Heart left ventricle (tissue), 16 donors: ENCODE measurements around the gene HOXA2. TPM values are rescaled to one million over a fixed set of nuclear protein-coding genes. Genes with fewer than 3 reads are reported as not detected.
A peak's percentile ranks its signal among the peaks of the same experiment; 100 is the strongest.

Source experiments
- ATAC-seq, 4 donors: fragments of 200-7000 bp; cut with Tn5 transposase; one replicate each; pipeline ENCODE4 v1.9.1; 2020 to 2022; ENCODE audit warnings: moderate library complexity in 4 of 4, mild to moderate bottlenecking in 3 of 4, moderate number of reproducible peaks in 1 of 4
- DNase-seq, 5 donors: peaks; one replicate each; pipeline ENCODE4 v3.0.0-alpha.2; 2020
- H3K27ac ChIP-seq, 12 donors: fragments of 200-600 bp; sonication (generic) in 4 of 12; one replicate each; pipeline versions ENCODE4 v1.5.0 to v1.8.0; 2016 to 2022; ENCODE audit warnings: mild to moderate bottlenecking in 2 of 12
- H3K27me3 ChIP-seq, 9 donors: fragments of 200-600 bp; sonication (generic) in 2 of 9; one replicate each; pipeline versions ENCODE4 v1.5.1 to v1.8.0; 2016 to 2022; ENCODE audit warnings: mild to moderate bottlenecking in 3 of 9
- H3K36me3 ChIP-seq, 9 donors: fragments of 200-600 bp; sonication (generic) in 2 of 9; one replicate each; pipeline versions ENCODE4 v1.5.0 to v1.8.0; 2018 to 2022; ENCODE audit warnings: mild to moderate bottlenecking in 2 of 9
- H3K4me1 ChIP-seq, 12 donors: fragments of 200-600 bp; sonication (generic) in 4 of 12; one replicate each; pipeline versions ENCODE4 v1.5.0 to v1.8.0; 2016 to 2022; ENCODE audit warnings: mild to moderate bottlenecking in 3 of 12
- H3K4me3 ChIP-seq, 12 donors: fragments of 200-600 bp; sonication (generic) in 4 of 12; one replicate each; pipeline versions ENCODE4 v1.5.0 to v1.8.0; 2017 to 2022; ENCODE audit warnings: mild to moderate bottlenecking in 9 of 12, moderate library complexity in 4 of 12
- H3K9me3 ChIP-seq, 12 donors: fragments of 200-600 bp; sonication (generic) in 4 of 12; one replicate each; pipeline versions ENCODE4 v1.5.0 to v1.8.0; 2016 to 2022; ENCODE audit warnings: mild to moderate bottlenecking in 1 of 12
- CTCF ChIP-seq, 12 donors: fragments of 200-600 bp; sonication (generic) in 4 of 12; IDR thresholded peaks; one replicate each; pipeline versions ENCODE4 v1.5.0 to v1.8.0; 2018 to 2022; ENCODE audit warnings: antibody characterized with exemption in 12 of 12, mild to moderate bottlenecking in 5 of 12
- POLR2A ChIP-seq, 2 donors: fragments of 450-650 bp; IDR thresholded peaks; one replicate each; pipeline ENCODE4 v1.6.1; 2017; ENCODE audit warnings: antibody characterized with exemption in 2 of 2, mild to moderate bottlenecking in 2 of 2, moderate library complexity in 2 of 2
- WGBS, 4 donors: extraction: QIAGEN DNeasy Blood & Tissue Kit in 2 of 4; methylation state at CpG; one replicate each; pipeline versions ENCODE4 v1.1.5 to v1.1.7; 2013 to 2018; 5-methylcytosine and 5-hydroxymethylcytosine counted together
- intact Hi-C, 10 donors: fragments of 100-400 bp; cut with DNase I; formaldehyde crosslinking; loops; one replicate each; pipeline versions ENCODE4 v1.11.1 to v1.14.2; 2022
- polyA plus RNA-seq, 2 donors: library from polyadenylated mRNA; stranded (reverse); fragments of 200-250 nt; gene quantifications; one replicate each; pipeline ENCODE4 v1.2.3, GENCODE V29; 2013
- total RNA-seq, 9 donors: library from RNA; depleted of rRNA in 2 of 9; stranded (reverse); fragments of >200 nt in 2 of 9; fragmentation: NEBNext Ultra II Directional in 3 of 9; extraction: Animal tissue kit (Norgen Biotek cat#: 25700) in 3 of 9; gene quantifications; one replicate each; pipeline versions ENCODE4 v1.1.0 to v1.2.4, GENCODE V29; 2016 to 2023
- donor health status: ischemic (EF 13 %, LVEDD 7.1; RV severe dilation, severe dysfunction).
- donor health status: healthy with polysubstance abuse.
- donor health status: DM: no; HTN: yes; CAD: no.
- donor health status: DM: no; HTN: no; CAD: no.
- donor health status: ischemic (EF 25% LVEDD 6.9; RV normal size, moderate dysfunction).
- donor health status: ischemic (EF 25% LVEDD 5.7; RV mildly dilated, moderate dysfunction).
- donor health status: healthy.
- donor health status: DM: yes; HTN: yes; CAD: no.
- donor health status: ischemic (EF 35%, LVEDD 5.7; RV mildly dilated, moderate dysfunction).
- donor health status: nonischemic (EF 11% LVEDD 7.7; RV severe dilation, severe dysfunction).
- donor health status: DM: yes; HTN: yes; CAD: no.
- donor health status: PGD.
- donor health status: ischemic (EF 29% LVEDD 5.4; RV normal size, mild dysfunction).
- donor health status: nonischemic (EF 23%, LVEDD 6.1; RV moderate dilation, normal function).

HOXA2 gene
- total and polyA plus RNA-seq, 11 donors: 0.03 to 0.57 (median 0.14) TPM; not detected in 8

GRCh38 chr7:27123007-27123476, 20.6 kb upstream of the HOXA2 start:
- no peaks in the 10 kb centered on the region for H3K9me3 ChIP-seq
- H3K27ac ChIP-seq: peak overlapping the region in 6 of 12 donors; percentile 12 to 68 (median 55)
- intact Hi-C loops: no loop called here
- peak overlapping the region in 2 of 12 donors; percentile 30 to 49 for H3K4me3 ChIP-seq
- peaks cover 0 to 3% (median 0%) of the 10 kb centered on the region in 12 donors for H3K4me1 ChIP-seq
- no peaks in the 10 kb centered on the region for H3K36me3 ChIP-seq
- 11 to 45% (median 24%) methylated on average over 13 to 14 of the region's 14 CpGs for WGBS, 4 donors
- TF ChIP-seq POLR2A (IDR thresholded peaks at IDR 0.05) (no peak), CTCF (IDR thresholded peaks at IDR 0.05) (no peak)
- H3K27me3 ChIP-seq: peaks cover 28 to 99% (median 78%) of the 10 kb centered on the region in 9 donors
- DNase-seq (no peak), ATAC-seq (no peak)

GRCh38 chr7:27122077-27122910, 19.8 kb upstream of the HOXA2 start:
- TF ChIP-seq CTCF (IDR thresholded peaks at IDR 0.05) (no peak), POLR2A (IDR thresholded peaks at IDR 0.05) (no peak)
- Histone ChIP-seq H3K4me3 (peak overlapping the region in 7 of 12 donors; percentile 2 to 49 (median 32)), H3K27me3 (peaks cover 34 to 99% (median 82%) of the 10 kb centered on the region in 9 donors), H3K4me1 (peaks cover 0 to 5% (median 0%) of the 10 kb centered on the region in 12 donors), H3K9me3 (no peaks in the 10 kb centered on the region), H3K36me3 (no peaks in the 10 kb centered on the region), H3K27ac (peak overlapping the region in 8 of 12 donors; percentile 12 to 68 (median 50))
- DNase-seq: no peak
- intact Hi-C loops: no loop called here
- no peak for ATAC-seq
- WGBS, 4 donors: 7 to 28% (median 17%) methylated on average over 42 of the region's 42 CpGs

GRCh38 chr7:27121684-27122076, 19.2 kb upstream of the HOXA2 start:
- Histone ChIP-seq H3K27ac (peak overlapping the region in 6 of 12 donors; percentile 45 to 68 (median 57)), H3K4me1 (peaks cover 0 to 7% (median 0%) of the 10 kb centered on the region in 12 donors)
- 26 to 34% (median 29%) methylated on average over 7 of the region's 7 CpGs for WGBS, 4 donors

More at GRCh38 chr7:27121684-27122076, 19.2 kb upstream of the HOXA2 start:
- Histone ChIP-seq H3K4me3 (peak overlapping the region in 7 of 12 donors; percentile 2 to 49 (median 32)), H3K36me3 (no peaks in the 10 kb centered on the region), H3K27me3 (peaks cover 34 to 99% (median 80%) of the 10 kb centered on the region in 9 donors), H3K9me3 (no peaks in the 10 kb centered on the region)
- intact Hi-C loops: no loop called here
- DNase-seq: no peak
- no peak for TF ChIP-seq CTCF (IDR thresholded peaks at IDR 0.05)
- TF ChIP-seq POLR2A (IDR thresholded peaks at IDR 0.05): no peak
- ATAC-seq: no peak
